H9 (cell line): ENCODE data around the gene SZT2. TPM values are rescaled to one million over a fixed set of nuclear protein-coding genes. Genes with fewer than 3 reads are reported as not detected.

Source experiments
- DNase-seq: peaks from one replicate; pipeline ENCODE4 v3.0.0-alpha.2; 2017
- H2AFZ ChIP-seq: one replicate; pipeline ENCODE4 v1.6.1; 2013; ENCODE audit warnings: mild to moderate bottlenecking, low read length, control low read depth, moderate library complexity
- H2AK5ac ChIP-seq: 2 replicates; pipeline ENCODE4 v1.6.1; 2013; ENCODE audit warnings: low read length, control low read depth, mixed read lengths; ENCODE audit not compliant: insufficient read length
- H2BK120ac ChIP-seq: one replicate; pipeline ENCODE4 v1.6.1; 2013; ENCODE audit warnings: low read depth, mild to moderate bottlenecking, low read length, control low read depth, inconsistent platforms; ENCODE audit not compliant: poor library complexity, severe bottlenecking
- H2BK12ac ChIP-seq: 2 replicates; pipeline ENCODE4 v1.6.1; 2013; ENCODE audit warnings: low read length, control low read depth, mixed read lengths, low read depth; ENCODE audit not compliant: insufficient read length
- H2BK15ac ChIP-seq: 2 replicates; pipeline ENCODE4 v1.6.1; 2013; ENCODE audit warnings: low read depth, low read length, control low read depth
- H2BK20ac ChIP-seq: one replicate; pipeline ENCODE4 v1.6.1; 2013; ENCODE audit warnings: low read depth, mild to moderate bottlenecking, low read length, control low read depth, inconsistent platforms; ENCODE audit not compliant: poor library complexity, severe bottlenecking
- H2BK5ac ChIP-seq: 2 replicates; pipeline ENCODE4 v1.6.1; 2013; ENCODE audit warnings: low read length, control low read depth, mixed read lengths; ENCODE audit not compliant: insufficient read length
- H3K14ac ChIP-seq: 2 replicates; pipeline ENCODE4 v1.6.1; 2013; ENCODE audit warnings: low read length, control low read depth; ENCODE audit not compliant: insufficient read depth
- H3K18ac ChIP-seq: 2 replicates; pipeline ENCODE4 v1.6.1; 2013; ENCODE audit warnings: low read depth, mild to moderate bottlenecking, mixed read lengths, low read length, control low read depth; ENCODE audit not compliant: insufficient read length
- H3K23ac ChIP-seq: 2 replicates; pipeline ENCODE4 v1.6.1; 2013; ENCODE audit warnings: low read length, control low read depth, mixed read lengths, low read depth; ENCODE audit not compliant: insufficient read length
- H3K23me2 ChIP-seq: 2 replicates; pipeline ENCODE4 v1.6.1; 2013; ENCODE audit warnings: low read depth, mild to moderate bottlenecking, mixed read lengths, low read length, control low read depth; ENCODE audit not compliant: insufficient read length, poor library complexity, severe bottlenecking
- H3K27ac ChIP-seq: 2 replicates; pipeline ENCODE4 v1.5.1; 2013; ENCODE audit warnings: low read length, control low read depth, mixed read lengths, low read depth; ENCODE audit not compliant: insufficient read length
- H3K27me3 ChIP-seq: 2 replicates; pipeline ENCODE4 v1.6.1; 2013; ENCODE audit warnings: low read length, control low read depth, inconsistent platforms; ENCODE audit not compliant: insufficient read depth
- H3K4ac ChIP-seq: 2 replicates; pipeline ENCODE4 v1.6.1; 2013; ENCODE audit warnings: low read depth, mild to moderate bottlenecking, control low read depth, inconsistent platforms, low read length, moderate library complexity
- H3K4me1 ChIP-seq: 2 replicates; pipeline ENCODE4 v1.6.1; 2013; ENCODE audit warnings: low read length, control low read depth, inconsistent platforms; ENCODE audit not compliant: insufficient read depth
- H3K4me2 ChIP-seq: 2 replicates; pipeline ENCODE4 v1.6.1; 2013; ENCODE audit warnings: low read length, control low read depth, mixed read lengths; ENCODE audit not compliant: insufficient read length, insufficient read depth
- H3K56ac ChIP-seq: 2 replicates; pipeline ENCODE4 v1.6.1; 2013; ENCODE audit warnings: low read depth, mild to moderate bottlenecking, mixed read lengths, low read length, control low read depth; ENCODE audit not compliant: insufficient read length
- H3K79me1 ChIP-seq: 2 replicates; pipeline ENCODE4 v1.6.1; 2013; ENCODE audit warnings: low read depth, mild to moderate bottlenecking, moderate library complexity, low read length, control low read depth, inconsistent platforms; ENCODE audit not compliant: insufficient read depth, poor library complexity, severe bottlenecking
- H3K79me2 ChIP-seq: 2 replicates; pipeline ENCODE4 v1.6.1; 2013; ENCODE audit warnings: low read length, control low read depth, inconsistent platforms; ENCODE audit not compliant: insufficient read depth
- H3K9ac ChIP-seq: 2 replicates; pipeline ENCODE4 v1.6.1; 2013; ENCODE audit warnings: low read length, control low read depth, mixed read lengths; ENCODE audit not compliant: insufficient read length; ENCODE audit errors: extremely low read depth
- H3K9me3 ChIP-seq: one replicate; pipeline ENCODE4 v1.6.1; 2013; ENCODE audit warnings: low read depth, low read length, inconsistent platforms; ENCODE audit not compliant: control insufficient read depth
- H3T11ph ChIP-seq: one replicate; pipeline ENCODE4 v1.6.1; 2013; ENCODE audit warnings: mild to moderate bottlenecking, low read length, control low read depth, inconsistent platforms
- H4K20me1 ChIP-seq: one replicate; pipeline ENCODE4 v1.6.1; 2013; ENCODE audit not compliant: control insufficient read depth, insufficient read length, insufficient read depth
- H4K5ac ChIP-seq: 2 replicates; pipeline ENCODE4 v1.6.1; 2013; ENCODE audit warnings: low read depth, mild to moderate bottlenecking, mixed read lengths, low read length, control low read depth; ENCODE audit not compliant: insufficient read length
- H4K8ac ChIP-seq: replicated peaks from 2 replicates; pipeline ENCODE4 v1.6.1; 2013; ENCODE audit warnings: low read length, control low read depth, mixed read lengths, low read depth; ENCODE audit not compliant: insufficient read length
- H4K91ac ChIP-seq: 2 replicates; pipeline ENCODE4 v1.6.1; 2013; ENCODE audit warnings: low read depth, mild to moderate bottlenecking, moderate library complexity, mixed read lengths, low read length, control low read depth; ENCODE audit not compliant: insufficient read length
- H3K27ac Mint-ChIP-seq, 3 experiments: 2 replicates in 2 of 3; 3 replicates in 1 of 3; pipeline ENCODE4 v1.8.0; 2020 to 2021; ENCODE audit warnings: mixed read lengths in 3 of 3, mild to moderate bottlenecking in 1 of 3, moderate library complexity in 1 of 3
- H3K27me3 Mint-ChIP-seq: 2 replicates; pipeline ENCODE4 v1.8.0; 2021; ENCODE audit warnings: low read depth, mild to moderate bottlenecking, moderate library complexity, mixed read lengths
- H3K36me3 Mint-ChIP-seq, 3 experiments: 2 replicates in 2 of 3; 3 replicates in 1 of 3; pipeline ENCODE4 v1.8.0; 2020 to 2021; ENCODE audit warnings: low read depth in 3 of 3, mixed read lengths in 3 of 3; ENCODE audit not compliant: insufficient read depth in 1 of 3
- H3K4me1 Mint-ChIP-seq, 2 experiments: 2 replicates each; pipeline ENCODE4 v1.8.0; 2020; ENCODE audit warnings: mixed read lengths in 2 of 2
- H3K4me3 Mint-ChIP-seq, 2 experiments: 2 replicates in 1 of 2; 3 replicates in 1 of 2; pipeline ENCODE4 v1.8.0; 2020 to 2021; ENCODE audit warnings: mild to moderate bottlenecking in 2 of 2, mixed read lengths in 2 of 2, moderate library complexity in 1 of 2
- H3K9me3 Mint-ChIP-seq, 2 experiments: 2 replicates in 1 of 2; 3 replicates in 1 of 2; pipeline ENCODE4 v1.8.0; 2020; ENCODE audit warnings: mild to moderate bottlenecking in 2 of 2, mixed read lengths in 2 of 2, moderate library complexity in 1 of 2
- CTCF ChIP-seq: fragments of 200-600 bp; sonication (generic); conservative IDR thresholded peaks from 3 replicates; pipeline ENCODE4 v1.8.0; 2021; ENCODE audit warnings: antibody characterized with exemption, mild to moderate bottlenecking
- WGBS: extraction: QIAGEN DNeasy Blood & Tissue Kit; methylation state at CpG from one replicate; pipeline ENCODE4 v1.1.7; 2013; ENCODE audit warnings: missing lambda C conversion rate, low lambda C conversion rate, mixed read lengths; ENCODE audit not compliant: insufficient read length; ENCODE audit errors: extremely low coverage; 5-methylcytosine and 5-hydroxymethylcytosine counted together
- total RNA-seq: library from RNA; stranded (reverse); gene quantifications from 2 replicates; pipeline ENCODE4 v1.2.1, GENCODE V29; 2021

Gene SZT2
- total RNA-seq, 1 experiment from 2014 or later: 16.8 TPM

- H2BK12ac ChIP-seq: no peak overlapping the region
- no peak overlapping the region for H3K4ac ChIP-seq
- H3K23me2 ChIP-seq: no peaks in the 10 kb centered on the region
- no peaks in the 10 kb centered on the region for H3K27me3 ChIP-seq
- no peak overlapping the region for H3K56ac ChIP-seq
- no peak overlapping the region for H3K4me3 Mint-ChIP-seq
- H4K91ac ChIP-seq: no peak overlapping the region
- H3K27ac Mint-ChIP-seq: no peak overlapping the region; a peak in 1 of 7 replicates
- peaks cover 3 to 16% (median 6%) of the 10 kb centered on the region in 3 experiments; a peak in 6 of 7 replicates for H3K36me3 Mint-ChIP-seq
- H3K18ac ChIP-seq: no peak overlapping the region
- no peaks in the 10 kb centered on the region; the same call in 1 of the 2 replicates for H3K27me3 Mint-ChIP-seq
- no CpG with 5 or more reads among the region's 2 CpGs for WGBS
- H3K4me1 ChIP-seq: peaks cover 5% of the 10 kb centered on the region; the same call in 1 of the 2 replicates
- H2AK5ac ChIP-seq: no peak overlapping the region
- H3K9ac ChIP-seq: no peak overlapping the region
- no peak overlapping the region for H2BK120ac ChIP-seq
- H3K4me2 ChIP-seq: no peak overlapping the region
- no peaks in the 10 kb centered on the region for H3K79me2 ChIP-seq
- no peak overlapping the region for H4K5ac ChIP-seq
- H3K23ac ChIP-seq: no peak overlapping the region
- TF ChIP-seq CTCF: no peak
- H3K9me3 ChIP-seq: peaks cover 4% of the 10 kb centered on the region
- no peak overlapping the region for H3K27ac ChIP-seq
- no peaks in the 10 kb centered on the region for H3K79me1 ChIP-seq
- H3T11ph ChIP-seq: no peak overlapping the region
- no peak overlapping the region for H2AFZ ChIP-seq
- no peaks in the 10 kb centered on the region for H4K20me1 ChIP-seq
- H2BK5ac ChIP-seq: no peak overlapping the region
- H3K4me1 Mint-ChIP-seq: peaks cover 21 to 24% of the 10 kb centered on the region in 2 experiments
- no peak overlapping the region for H2BK20ac ChIP-seq
- peaks cover 19 to 21% of the 10 kb centered on the region in 2 experiments for H3K9me3 Mint-ChIP-seq
- H2BK15ac ChIP-seq: no peak overlapping the region
- no peak overlapping the region for H4K8ac ChIP-seq
- no peak overlapping the region for H3K14ac ChIP-seq
- DNase-seq: no peak
These were observed 103.1 kb downstream of the SZT2 start for GRCh38 chr1:43492826-43493225.
